ENCODE results near the gene LRCH1. TPM values are rescaled to one million over a fixed set of nuclear protein-coding genes. Genes with fewer than 3 reads are reported as not detected.

LRCH1 gene
- total RNA-seq, 1 donor from 2014 or later = 17.0 TPM

DNA sequence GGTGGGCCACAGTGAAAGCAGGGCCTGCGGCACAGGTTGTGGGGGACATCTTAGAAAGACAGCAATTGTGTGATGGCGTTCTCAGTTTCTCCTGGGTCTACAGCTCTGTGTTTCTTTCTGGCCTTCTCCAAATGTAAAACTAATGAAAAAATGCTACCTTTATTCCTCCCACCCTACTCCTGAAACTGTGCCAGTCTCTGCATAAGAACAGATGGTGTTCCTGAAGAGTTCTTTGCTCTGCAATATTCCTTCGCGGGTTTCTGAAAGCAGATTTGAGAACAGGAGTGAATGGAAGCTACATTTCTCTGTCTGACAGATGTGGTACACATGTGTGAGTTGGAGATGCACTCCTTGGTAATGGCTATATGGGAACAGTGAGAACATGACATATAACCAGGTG lies 18.0 kb upstream of the LRCH1 start:
- no peak overlapping the region for H3K4me3 ChIP-seq (ENCODE audit: low read depth, low read length)
- TF ChIP-seq CTCF (conservative IDR thresholded peaks at IDR 0.05; ENCODE audit: low read depth, low read length) = no peak
- no peak for DNase-seq (ENCODE audit: low read depth)

GRCh38 chr13:46535825-46536224 lies 17.1 kb upstream of the LRCH1 start:
- H3K4me3 ChIP-seq (ENCODE audit: low read depth, low read length) = no peak overlapping the region
- no peak for TF ChIP-seq CTCF (conservative IDR thresholded peaks at IDR 0.05; ENCODE audit: low read depth, low read length)
- no peak for DNase-seq (ENCODE audit: low read depth)

- no peak for DNase-seq (ENCODE audit: low read depth)
- TF ChIP-seq CTCF (conservative IDR thresholded peaks at IDR 0.05; ENCODE audit: low read depth, low read length) = no peak
- H3K4me3 ChIP-seq (ENCODE audit: low read depth, low read length) = no peak overlapping the region
Observed at GRCh38 chr13:46536341-46536740, 16.6 kb upstream of the LRCH1 start.

GRCh38 chr13:46539231-46539630 lies 13.7 kb upstream of the LRCH1 start:
- DNase-seq (ENCODE audit: low read depth) = no peak
- no peak for TF ChIP-seq CTCF (conservative IDR thresholded peaks at IDR 0.05; ENCODE audit: low read depth, low read length)
- no peak overlapping the region for H3K4me3 ChIP-seq (ENCODE audit: low read depth, low read length)

- no peak for TF ChIP-seq CTCF (conservative IDR thresholded peaks at IDR 0.05; ENCODE audit: low read depth, low read length)
- no peak for DNase-seq (ENCODE audit: low read depth)
Observed at GRCh38 chr13:46541210-46541609, 11.8 kb upstream of the LRCH1 start.

GRCh38 chr13:46542833-46543232 lies 10.1 kb upstream of the LRCH1 start:
- no peak overlapping the region for H3K4me3 ChIP-seq (ENCODE audit: low read depth, low read length)
- TF ChIP-seq CTCF (conservative IDR thresholded peaks at IDR 0.05; ENCODE audit: low read depth, low read length) = no peak
- DNase-seq (ENCODE audit: low read depth) = no peak

More at GRCh38 chr13:46541210-46541609, 11.8 kb upstream of the LRCH1 start:
- no peak overlapping the region for H3K4me3 ChIP-seq (ENCODE audit: low read depth, low read length)

- no peak overlapping the region for H3K4me3 ChIP-seq (ENCODE audit: low read depth, low read length)
- no peak for TF ChIP-seq CTCF (conservative IDR thresholded peaks at IDR 0.05; ENCODE audit: low read depth, low read length)
- no peak for DNase-seq (ENCODE audit: low read depth)
Observed at GRCh38 chr13:46543287-46543686, 9.7 kb upstream of the LRCH1 start.

Data from epithelial cell of proximal tubule (primary cell).